K562 (cell line): ENCODE measurements around the gene HYCC2. TPM values are rescaled to one million over a fixed set of nuclear protein-coding genes. Genes with fewer than 3 reads are reported as not detected.

Experiments used
- ATAC-seq: fragments of 200-7000 bp; cut with Tn5 transposase; 3 replicates; pipeline ENCODE4 v1.9.1; 2020; ENCODE audit warnings: moderate library complexity
- BruUV-seq: library from RNA; stranded (reverse); fragments of 400-500 nt; replicated peaks from 2 replicates; lab custom pipeline; 2021; lab: Mats Ljungman, UMichigan
- CTCF ChIA-PET: fragments of 300-600 bp; formaldehyde crosslinking; extraction: SDS; loops from one replicate; lab custom pipeline; 2021; ENCODE audit warnings: low intra/inter-chr PET ratio; lab: Yijun Ruan, JAX
- POLR2A ChIA-PET: fragments of 300-600, 350-650 bp; sonication (Branson Sonifier 250); formaldehyde crosslinking; extraction: SDS; loops from one replicate; lab custom pipeline; 2021; ENCODE audit warnings: antibody characterized with exemption, inconsistent platforms; lab: Yijun Ruan, JAX
- DNase-seq, 4 experiments: peaks; one replicate each; pipeline versions ENCODE4 v3.0.0 to v3.0.0-alpha.2; 2011 to 2018; ENCODE audit warnings: low spot score in 3 of 4, mixed read lengths in 3 of 4; ENCODE audit errors: extremely low read depth in 1 of 4
- FAIRE-seq: peaks from 2 replicates; lab custom pipeline; 2011; peaks lifted over from hg19 to GRCh38; lab: Jason Lieb, UNC
- H2AFZ ChIP-seq: 2 replicates; pipeline ENCODE4 v1.6.0; 2011; ENCODE audit warnings: low read depth, low read length, control low read depth, inconsistent platforms
- H3K27ac ChIP-seq: fragments of 200-600 bp; 3 replicates; pipeline ENCODE4 v1.8.0; 2011; ENCODE audit warnings: low read depth, mild to moderate bottlenecking, control low read depth, inconsistent platforms, low read length, moderate library complexity, mixed read lengths; ENCODE audit errors: extremely low read depth
- H3K27me3 ChIP-seq, 2 experiments: fragments of 300-600 bp in 1 of 2; 2 replicates in 1 of 2; 3 replicates in 1 of 2; pipeline versions ENCODE4 v1.6.0 to v1.8.0; 2011; ENCODE audit warnings: inconsistent platforms in 2 of 2, low read length in 2 of 2, mild to moderate bottlenecking in 1 of 2, mixed read lengths in 1 of 2, moderate library complexity in 1 of 2; ENCODE audit not compliant: control insufficient read depth in 2 of 2, insufficient read depth in 2 of 2
- H3K36me3 ChIP-seq: fragments of 300-600 bp; 3 replicates; pipeline ENCODE4 v1.8.0; 2011; ENCODE audit warnings: mild to moderate bottlenecking, low read length, inconsistent platforms; ENCODE audit not compliant: control insufficient read depth, insufficient read depth
- H3K4me1 ChIP-seq, 2 experiments: fragments of 200-600 bp in 1 of 2; replicated peaks in 1 of 2; 2 replicates in 1 of 2; 3 replicates in 1 of 2; pipeline versions ENCODE4 v1.5.1 to v1.8.0; 2011; ENCODE audit warnings: inconsistent platforms in 2 of 2, low read length in 2 of 2, mild to moderate bottlenecking in 1 of 2, mixed read lengths in 1 of 2, moderate library complexity in 1 of 2; ENCODE audit not compliant: control insufficient read depth in 2 of 2, insufficient read depth in 2 of 2
- H3K4me2 ChIP-seq: 2 replicates; pipeline ENCODE4 v1.6.1; 2011; ENCODE audit warnings: low read length, control low read depth, inconsistent platforms, mixed read lengths; ENCODE audit not compliant: insufficient read depth
- H3K4me3 ChIP-seq: fragments of 200-600 bp; sonication (generic), shearing (Covaris generic); 2 replicates; pipeline ENCODE4 v1.5.1; 2016; ENCODE audit warnings: control low read depth, inconsistent platforms
- H3K79me2 ChIP-seq: fragments of 200-600 bp; 3 replicates; pipeline ENCODE4 v1.8.0; 2011; ENCODE audit warnings: low read length, inconsistent platforms; ENCODE audit not compliant: control insufficient read depth, insufficient read depth
- H3K9ac ChIP-seq, 2 experiments: 2 replicates each; pipeline versions ENCODE4 v1.6.0 to v1.6.1; 2011; ENCODE audit warnings: low read depth in 2 of 2, low read length in 2 of 2, control low read depth in 1 of 2, inconsistent platforms in 1 of 2, mild to moderate bottlenecking in 1 of 2, mixed read lengths in 1 of 2; ENCODE audit not compliant: insufficient read depth in 1 of 2
- H3K9me1 ChIP-seq: one replicate; pipeline ENCODE4 v1.6.0; 2011; ENCODE audit warnings: inconsistent platforms, mild to moderate bottlenecking, low read length, moderate library complexity; ENCODE audit not compliant: control insufficient read depth, insufficient read depth
- H3K9me3 ChIP-seq: replicated peaks from 2 replicates; pipeline ENCODE4 v1.5.1; 2011; ENCODE audit warnings: low read depth, low read length, inconsistent platforms; ENCODE audit not compliant: control insufficient read depth, insufficient read depth
- H4K20me1 ChIP-seq: replicated peaks from 2 replicates; pipeline ENCODE4 v1.6.1; 2011; ENCODE audit warnings: low read length, inconsistent platforms, mixed read lengths; ENCODE audit not compliant: control insufficient read depth, insufficient read depth
- CBFB ChIP-seq: sonication (generic); formaldehyde crosslinking; IDR thresholded peaks from 2 replicates; pipeline ENCODE4 v1.4.0; 2020; ENCODE audit warnings: mild to moderate bottlenecking, missing genetic modification reagents
- CCNT2 ChIP-seq: IDR thresholded peaks from 2 replicates; pipeline ENCODE4 v1.6.1; 2011; ENCODE audit warnings: borderline replicate concordance, low read depth, mild to moderate bottlenecking, moderate library complexity, mixed read lengths, low read length; ENCODE audit not compliant: insufficient read length; ENCODE audit errors: extremely low read depth
- HIVEP1 ChIP-seq: fragments of 250-450 bp; sonication (Bioruptor Pico); IDR thresholded peaks from 2 replicates; pipeline ENCODE4 v1.4.0; 2020; ENCODE audit warnings: mild to moderate bottlenecking
- NR1H2 ChIP-seq: sonication (generic); formaldehyde crosslinking; IDR thresholded peaks from 2 replicates; pipeline ENCODE4 v1.4.0; 2020; ENCODE audit warnings: mild to moderate bottlenecking, missing genetic modification reagents
- ZBED1 ChIP-seq: IDR thresholded peaks from 2 replicates; pipeline ENCODE4 v1.6.1; 2014
- ZNF408 ChIP-seq: fragments of 250-450 bp; sonication (Bioruptor Pico); IDR thresholded peaks from 2 replicates; pipeline ENCODE4 v1.4.0; 2020; ENCODE audit warnings: low read depth, mild to moderate bottlenecking, moderate library complexity
- ZZZ3 ChIP-seq: fragments of 450-650 bp; IDR thresholded peaks from 2 replicates; pipeline ENCODE4 v1.6.1; 2016; ENCODE audit warnings: antibody characterized with exemption, mild to moderate bottlenecking, moderate library complexity
- WGBS: fragments of 100-300 bp; shearing (Covaris generic); methylation state at CpG from one replicate; pipeline ENCODE4 v1.1.6; 2016; ENCODE audit warnings: low coverage, mixed read lengths; ENCODE audit not compliant: insufficient coverage; ENCODE audit errors: missing lambda C conversion rate; 5-methylcytosine and 5-hydroxymethylcytosine counted together
- in situ Hi-C: fragments of 300-500 bp; cut with MboI; formaldehyde crosslinking; loops from 4 replicates; pipeline ENCODE4 v1.15.0; 2018; ENCODE audit warnings: inconsistent platforms, mixed read lengths
- intact Hi-C: fragments of 100-400 bp; cut with micrococcal nuclease; formaldehyde crosslinking; loops from 2 replicates; pipeline ENCODE4 v1.14.2; 2022
- polyA plus RNA-seq, 8 experiments: library from polyadenylated mRNA; depleted of rRNA in 4 of 8; stranded (reverse) in 5 of 8; unstranded in 3 of 8; fragments of >200 nt; fragmentation: Nextera tagmentation in 2 of 8; fragmentation: Illumina TruSeq in 1 of 8; extraction: Ambion mirVana in 2 of 8; extraction: Trizol in 1 of 8; gene quantifications; 2 replicates each; pipeline versions ENCODE4 v1.2.1 to v1.2.3, GENCODE V29; 2011 to 2014; ENCODE audit warnings: inconsistent platforms in 1 of 8, missing spikeins in 1 of 8
- total RNA-seq, 7 experiments: library from RNA; depleted of rRNA in 6 of 7; stranded (reverse); fragments of >200 nt in 6 of 7; fragmentation: Illumina TruSeq in 2 of 7; extraction: Trizol in 2 of 7; gene quantifications; 2 replicates each; pipeline versions ENCODE4 v1.2.1 to v1.2.3, GENCODE V29; 2011 to 2021; ENCODE audit warnings: low replicate concordance in 1 of 7
- TF ChIP-seq, protein P1 (sequence below), 3 experiments: fragments of 200-800 bp in 1 of 3; fragments of 250-450 bp in 1 of 3; fragments of 450-650 bp in 1 of 3; sonication (Bioruptor Pico) in 1 of 3; sonication (Bioruptor generic) in 1 of 3; formaldehyde crosslinking in 1 of 3; IDR thresholded peaks; 2 replicates each; pipeline versions ENCODE4 v1.6.1 to v1.8.0; 2016 to 2022; ENCODE audit warnings: mild to moderate bottlenecking in 2 of 3, missing genetic modification characterization in 2 of 3, missing compliant biosample characterization in 1 of 3, moderate library complexity in 1 of 3
- TF ChIP-seq, protein P2 (sequence below): sonication (generic); formaldehyde crosslinking; IDR thresholded peaks from 2 replicates; pipeline ENCODE4 v1.8.1; 2023; ENCODE audit warnings: mild to moderate bottlenecking, missing genetic modification reagents
- TF ChIP-seq, protein P3 (sequence below), 2 experiments: fragments of 450-650 bp in 1 of 2; sonication (generic) in 1 of 2; formaldehyde crosslinking in 1 of 2; IDR thresholded peaks in 1 of 2; conservative IDR thresholded peaks in 1 of 2; 2 replicates each; pipeline versions ENCODE4 v1.6.1 to v1.8.1; 2016 to 2023; ENCODE audit warnings: mild to moderate bottlenecking in 2 of 2, moderate library complexity in 2 of 2, inconsistent platforms in 1 of 2, missing genetic modification reagents in 1 of 2

The HYCC2 gene
- total and polyA plus RNA-seq, 9 of the 15 experiments (the other 6 are each of a cell fraction or from before 2014, with no cell fraction given): 5.4 to 20.0 (median 9.8) TPM

DNA sequence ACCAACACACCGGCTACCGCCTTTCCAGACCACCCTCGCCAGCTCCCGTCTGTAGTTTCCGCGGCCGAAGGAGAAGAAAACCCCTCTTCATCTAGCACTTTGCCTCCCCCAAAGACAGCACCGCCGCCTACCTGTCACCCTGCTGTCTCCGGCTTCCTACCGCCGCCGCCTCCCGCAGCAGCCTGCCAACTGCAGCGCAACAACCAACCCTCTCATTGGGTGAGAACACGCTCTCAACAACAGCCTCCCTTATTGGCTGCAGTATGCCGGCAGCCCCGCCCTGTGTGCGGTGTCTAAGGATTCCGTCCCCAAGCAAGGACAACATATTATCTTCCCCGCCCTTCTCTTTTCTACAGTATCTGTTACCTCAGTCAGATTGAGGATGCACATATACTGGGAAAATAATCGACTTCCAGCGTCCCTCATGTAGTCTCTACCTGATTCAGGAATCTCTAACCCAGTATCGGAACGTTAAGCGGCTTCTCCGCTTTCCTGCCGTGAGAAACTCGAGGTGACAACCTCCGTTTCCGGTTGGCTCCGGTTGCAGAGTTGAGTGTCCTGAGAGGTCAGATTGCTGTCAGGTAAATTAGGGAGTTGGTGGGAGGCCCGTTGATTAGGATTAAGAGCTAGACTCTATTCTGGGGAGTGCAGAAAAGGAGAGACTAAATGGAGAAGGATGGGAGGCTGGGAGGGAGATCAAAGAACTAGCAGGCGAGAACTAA lies at the start of gene HYCC2, which contains the start of gene NDUFB3 (continued):
- TF ChIP-seq NR1H2 (no peak), CBFB (CRISPR knock-in tag) (no peak), ZNF408 (CRISPR knock-in tag) (no peak)

DNA sequence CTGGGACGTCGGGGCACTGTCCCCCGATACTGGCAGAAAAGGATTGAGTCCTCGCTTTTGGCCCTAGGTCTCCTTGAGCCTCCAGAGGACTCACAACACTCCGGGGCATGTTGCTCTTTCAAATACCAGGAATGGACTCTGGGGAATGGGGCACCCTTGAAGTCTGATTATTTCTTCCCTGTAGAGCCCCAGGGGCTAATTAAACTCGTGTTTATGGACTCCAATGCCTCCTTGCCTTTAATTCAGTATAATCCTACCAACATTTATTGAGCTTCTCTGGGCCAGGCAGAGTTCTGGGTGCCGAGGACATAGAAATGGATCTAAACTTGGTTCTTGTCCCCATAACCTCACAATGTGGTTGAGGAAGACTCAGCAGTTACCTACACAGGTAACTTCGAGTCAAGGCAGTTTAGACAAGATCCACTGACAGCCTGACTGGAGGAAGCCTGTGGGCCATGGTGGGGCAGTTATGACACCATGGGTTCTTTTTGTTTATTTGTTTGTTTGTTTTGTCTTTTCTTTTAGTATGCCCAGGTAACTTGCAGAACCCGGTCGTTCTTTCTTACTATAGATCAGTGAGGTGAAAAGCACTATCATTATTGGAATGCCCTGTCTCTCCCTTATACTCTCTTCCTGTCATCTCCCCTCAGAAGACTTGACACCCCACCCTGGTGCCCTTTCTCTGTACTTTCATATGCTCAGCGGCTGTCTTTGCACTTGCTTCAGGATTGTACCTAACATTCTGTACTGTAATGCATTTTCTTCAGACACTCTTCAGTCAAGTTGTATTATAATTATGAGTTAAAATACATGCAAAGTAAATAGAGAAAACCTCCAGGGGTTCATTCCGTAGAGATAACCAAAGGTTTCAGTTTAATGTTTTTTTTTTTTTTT lies 47.7 kb upstream of the HYCC2 start:
- peak overlapping the region; percentile 63; the same call in 1 of the 2 replicates for H2AFZ ChIP-seq
- in situ Hi-C loops (no loop called here), intact Hi-C loops (loop anchor here (1.0 to 5.0 kb wide), 5 partner anchors 39 to 288 kb away; partner anchors contain the start of genes HYCC2 and ORC2)
- H3K9me3 ChIP-seq: no peaks in the 10 kb centered on the region
- FAIRE-seq: peak; percentile 58
- peaks cover 31% of the 10 kb centered on the region for H3K36me3 ChIP-seq
- peak overlapping the region; percentile 93 for H3K4me3 ChIP-seq
- H3K79me2 ChIP-seq: peaks cover 99% of the 10 kb centered on the region
- 0 out of 2 replicates have a peak, but pooled peaks cover 2% of the 10 kb centered on the region for H4K20me1 ChIP-seq
- ChIA-PET CTCF (no interaction called here), POLR2A (interaction anchor here (0.7 to 1.0 kb wide), 2 partner anchors 54 to 215 kb away, joined by 3 read pairs; no protein-coding TSS in a partner anchor)
- H3K27ac ChIP-seq: peak overlapping the region; percentile 98
- peak; percentile 39 for ATAC-seq
- no peaks in the 10 kb centered on the region for H3K9me1 ChIP-seq
- H3K27me3 ChIP-seq: no peaks in the 10 kb centered on the region
- no TSS peak for BruUV-seq
- WGBS: 0% methylated on average over 12 of the region's 12 CpGs
- peak overlapping the region; percentile 93 for H3K4me2 ChIP-seq
- DNase-seq: peak in 2 of 4 experiments; percentile 27 to 67
- peak overlapping the region; percentile 94 to 95 for H3K9ac ChIP-seq
- H3K4me1 ChIP-seq: peaks cover 21 to 28% of the 10 kb centered on the region in 2 experiments; a peak in 4 of 5 replicates
- TF ChIP-seq, protein P1, sequence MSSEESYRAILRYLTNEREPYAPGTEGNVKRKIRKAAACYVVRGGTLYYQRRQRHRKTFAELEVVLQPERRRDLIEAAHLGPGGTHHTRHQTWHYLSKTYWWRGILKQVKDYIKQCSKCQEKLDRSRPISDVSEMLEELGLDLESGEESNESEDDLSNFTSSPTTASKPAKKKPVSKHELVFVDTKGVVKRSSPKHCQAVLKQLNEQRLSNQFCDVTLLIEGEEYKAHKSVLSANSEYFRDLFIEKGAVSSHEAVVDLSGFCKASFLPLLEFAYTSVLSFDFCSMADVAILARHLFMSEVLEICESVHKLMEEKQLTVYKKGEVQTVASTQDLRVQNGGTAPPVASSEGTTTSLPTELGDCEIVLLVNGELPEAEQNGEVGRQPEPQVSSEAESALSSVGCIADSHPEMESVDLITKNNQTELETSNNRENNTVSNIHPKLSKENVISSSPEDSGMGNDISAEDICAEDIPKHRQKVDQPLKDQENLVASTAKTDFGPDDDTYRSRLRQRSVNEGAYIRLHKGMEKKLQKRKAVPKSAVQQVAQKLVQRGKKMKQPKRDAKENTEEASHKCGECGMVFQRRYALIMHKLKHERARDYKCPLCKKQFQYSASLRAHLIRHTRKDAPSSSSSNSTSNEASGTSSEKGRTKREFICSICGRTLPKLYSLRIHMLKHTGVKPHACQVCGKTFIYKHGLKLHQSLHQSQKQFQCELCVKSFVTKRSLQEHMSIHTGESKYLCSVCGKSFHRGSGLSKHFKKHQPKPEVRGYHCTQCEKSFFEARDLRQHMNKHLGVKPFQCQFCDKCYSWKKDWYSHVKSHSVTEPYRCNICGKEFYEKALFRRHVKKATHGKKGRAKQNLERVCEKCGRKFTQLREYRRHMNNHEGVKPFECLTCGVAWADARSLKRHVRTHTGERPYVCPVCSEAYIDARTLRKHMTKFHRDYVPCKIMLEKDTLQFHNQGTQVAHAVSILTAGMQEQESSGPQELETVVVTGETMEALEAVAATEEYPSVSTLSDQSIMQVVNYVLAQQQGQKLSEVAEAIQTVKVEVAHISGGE (CRISPR knock-in tag; IDR thresholded peaks at IDR 0.05): 0 out of 6 replicates have a peak, but pooled peaks of 1 of the 3 experiments have one; percentile 14
- TF ChIP-seq, protein P2, sequence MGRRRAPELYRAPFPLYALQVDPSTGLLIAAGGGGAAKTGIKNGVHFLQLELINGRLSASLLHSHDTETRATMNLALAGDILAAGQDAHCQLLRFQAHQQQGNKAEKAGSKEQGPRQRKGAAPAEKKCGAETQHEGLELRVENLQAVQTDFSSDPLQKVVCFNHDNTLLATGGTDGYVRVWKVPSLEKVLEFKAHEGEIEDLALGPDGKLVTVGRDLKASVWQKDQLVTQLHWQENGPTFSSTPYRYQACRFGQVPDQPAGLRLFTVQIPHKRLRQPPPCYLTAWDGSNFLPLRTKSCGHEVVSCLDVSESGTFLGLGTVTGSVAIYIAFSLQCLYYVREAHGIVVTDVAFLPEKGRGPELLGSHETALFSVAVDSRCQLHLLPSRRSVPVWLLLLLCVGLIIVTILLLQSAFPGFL (CRISPR knock-in tag): no peak
- no peak for TF ChIP-seq ZZZ3
- TF ChIP-seq HIVEP1: no peak
- TF ChIP-seq ZBED1: no peak
- TF ChIP-seq, protein P3, sequence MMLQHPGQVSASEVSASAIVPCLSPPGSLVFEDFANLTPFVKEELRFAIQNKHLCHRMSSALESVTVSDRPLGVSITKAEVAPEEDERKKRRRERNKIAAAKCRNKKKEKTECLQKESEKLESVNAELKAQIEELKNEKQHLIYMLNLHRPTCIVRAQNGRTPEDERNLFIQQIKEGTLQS (IDR thresholded peaks at IDR 0.05): no peak
- TF ChIP-seq, protein P3 (CRISPR knock-in tag; conservative IDR thresholded peaks at IDR 0.05): 0 out of 2 replicates have a peak, but pooled peaks have one; percentile 3
- TF ChIP-seq CCNT2: no peak
